Activated CD4-positive, CD25-positive, alpha-beta regulatory T cell treated with anti-CD3 and anti-CD28 coated beads, Interleukin-2, amount 50 U/mL, for 72 hours (primary cell): ENCODE data around the gene PRTFDC1.

ENCODE experiments used
- DNase-seq: peaks from one replicate; pipeline ENCODE4 v3.0.0; 2021

The PRTFDC1 gene

DNA sequence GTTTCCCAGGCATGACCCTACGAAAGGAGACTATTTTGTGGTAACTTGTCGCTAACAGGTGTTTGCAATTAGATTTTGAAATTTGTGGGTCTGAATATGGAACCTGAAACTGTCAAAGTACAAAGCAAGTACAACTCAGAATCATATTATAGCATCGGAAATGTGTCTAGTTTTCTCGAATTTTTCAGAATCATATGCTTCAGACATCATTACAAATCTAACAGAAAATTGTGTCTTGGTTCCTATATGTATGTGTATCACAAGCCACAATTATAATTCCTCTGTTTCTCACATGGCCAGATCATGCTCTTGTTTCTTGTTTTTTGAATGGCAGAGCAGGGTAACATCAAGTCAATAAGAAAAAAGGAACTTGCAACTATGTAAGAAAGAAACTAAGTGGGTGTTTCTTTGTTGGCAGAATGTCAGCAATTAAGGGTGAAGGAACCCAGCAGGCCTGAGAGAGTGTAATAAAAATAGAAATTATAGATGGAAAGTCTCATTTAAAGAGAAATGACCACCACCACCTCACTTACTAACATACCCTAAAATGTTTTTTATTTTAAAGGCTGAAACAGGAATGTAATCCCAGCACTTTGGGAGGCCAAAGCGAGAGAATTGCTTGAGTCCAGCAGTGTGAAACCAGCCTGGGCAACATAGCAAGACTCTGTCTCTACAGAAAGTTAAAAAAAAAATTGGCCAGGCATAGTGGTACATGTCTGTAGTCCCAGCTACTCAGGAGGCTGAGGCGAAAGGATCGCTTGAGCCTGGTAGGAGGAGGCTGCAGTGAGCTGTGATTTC, 51.3 kb downstream of the PRTFDC1 start:
- no peak for DNase-seq

DNA sequence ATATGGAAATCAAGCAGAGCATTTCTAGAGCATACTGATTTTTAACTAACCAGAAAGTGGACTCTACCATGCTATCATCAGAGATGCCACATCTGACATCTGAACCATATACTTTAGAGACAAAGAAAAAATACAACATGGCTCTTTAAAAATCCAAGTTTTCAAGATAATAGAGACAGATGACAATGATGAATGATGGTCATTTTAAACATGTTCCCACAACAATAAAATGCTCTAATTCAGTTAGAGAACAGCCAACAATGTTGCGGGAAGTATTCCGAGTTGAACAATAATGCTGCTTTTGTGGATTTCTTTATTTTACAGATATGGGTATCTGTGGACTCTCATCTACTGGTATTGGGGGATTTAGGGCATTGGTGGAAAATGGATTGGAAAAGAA, 52.8 kb downstream of the PRTFDC1 start:
- no peak for DNase-seq

DNA sequence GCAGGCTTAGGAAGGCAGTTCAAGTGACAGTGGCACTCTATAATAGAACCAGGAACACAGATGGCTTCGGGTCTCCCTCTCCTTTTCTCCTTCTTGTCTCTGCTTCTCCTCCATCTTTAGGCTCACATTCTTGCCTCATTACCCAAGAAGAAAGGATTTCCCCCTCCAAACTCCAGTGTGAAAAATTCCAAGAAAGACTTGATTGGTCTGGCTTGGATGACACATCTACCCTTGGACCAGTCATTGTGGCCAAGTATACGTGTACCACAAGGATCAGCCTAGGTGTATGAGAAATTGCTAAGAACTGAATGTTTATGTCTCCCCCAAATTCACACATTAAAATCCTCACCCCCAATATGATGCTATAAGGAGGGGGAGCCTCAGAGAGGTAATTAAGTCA, 53.9 kb downstream of the PRTFDC1 start:
- DNase-seq, result no peak

DNA sequence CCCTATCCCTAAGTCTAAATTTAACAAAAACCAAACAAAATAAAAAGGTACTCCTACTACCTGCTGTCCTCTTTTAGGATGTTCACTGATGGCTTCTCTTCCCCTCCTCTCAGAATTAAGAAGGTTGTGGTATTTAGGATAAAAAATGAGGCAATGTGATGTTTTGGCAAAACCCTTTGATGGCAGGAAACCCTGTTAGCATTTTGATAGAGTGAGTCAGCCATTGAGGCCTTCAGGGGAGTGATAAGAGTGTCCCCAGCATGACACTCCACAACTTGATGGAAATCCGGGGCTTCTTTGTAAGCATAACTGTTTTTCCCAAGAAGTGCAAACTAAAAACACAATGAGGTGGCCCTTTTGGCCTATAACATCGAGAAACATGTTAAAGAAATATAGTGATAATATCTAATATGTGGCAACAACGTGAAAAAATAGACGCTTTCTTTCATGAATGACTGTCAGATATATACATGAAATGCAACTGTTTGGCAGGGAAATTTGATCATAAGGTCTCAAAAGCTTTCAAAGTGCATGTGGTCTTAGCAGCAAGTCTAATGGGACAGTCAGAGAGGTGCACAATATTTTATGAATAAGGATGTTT, 55.0 kb downstream of the PRTFDC1 start:
- no peak for DNase-seq

DNA sequence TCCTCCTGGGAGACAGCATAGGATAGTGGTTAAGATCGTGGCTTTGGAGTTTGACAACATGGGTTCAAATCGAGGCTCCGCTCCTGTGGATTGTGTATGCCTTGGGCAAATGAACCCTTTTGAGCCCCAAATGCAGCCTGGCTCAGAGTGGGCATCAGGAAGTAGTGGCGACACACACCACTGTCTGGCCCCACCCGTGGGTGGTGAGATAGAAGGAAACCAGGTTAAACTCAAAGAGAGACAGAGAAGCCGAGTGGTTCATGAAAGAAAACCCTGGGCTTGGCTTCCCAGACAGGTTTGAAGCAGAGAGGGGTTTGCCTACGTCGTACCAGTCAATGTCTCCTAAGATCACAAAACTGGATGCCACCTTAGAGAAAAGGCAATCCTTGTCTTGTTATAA, 57.7 kb downstream of the PRTFDC1 start:
- no peak for DNase-seq

DNA sequence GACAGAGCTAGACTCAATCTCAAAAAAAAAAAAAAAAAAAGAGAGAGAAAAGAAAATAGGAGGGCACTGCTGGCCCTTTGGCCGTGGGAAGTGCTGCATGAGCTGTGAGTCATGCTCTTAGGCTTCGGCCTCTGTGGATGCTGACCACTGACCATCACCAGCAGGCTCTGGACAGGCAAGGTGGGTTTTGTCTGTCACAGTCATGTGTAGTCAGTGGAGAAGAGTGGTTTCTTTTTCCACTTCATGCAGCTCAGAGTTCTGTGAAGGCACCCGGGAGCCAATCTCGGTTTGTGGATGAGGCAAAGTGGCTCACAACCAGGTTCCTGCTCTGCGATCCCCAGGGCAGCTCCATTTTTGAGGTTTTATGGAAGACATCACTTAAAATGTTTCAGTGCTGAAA, 58.1 kb downstream of the PRTFDC1 start:
- no peak for DNase-seq

DNA sequence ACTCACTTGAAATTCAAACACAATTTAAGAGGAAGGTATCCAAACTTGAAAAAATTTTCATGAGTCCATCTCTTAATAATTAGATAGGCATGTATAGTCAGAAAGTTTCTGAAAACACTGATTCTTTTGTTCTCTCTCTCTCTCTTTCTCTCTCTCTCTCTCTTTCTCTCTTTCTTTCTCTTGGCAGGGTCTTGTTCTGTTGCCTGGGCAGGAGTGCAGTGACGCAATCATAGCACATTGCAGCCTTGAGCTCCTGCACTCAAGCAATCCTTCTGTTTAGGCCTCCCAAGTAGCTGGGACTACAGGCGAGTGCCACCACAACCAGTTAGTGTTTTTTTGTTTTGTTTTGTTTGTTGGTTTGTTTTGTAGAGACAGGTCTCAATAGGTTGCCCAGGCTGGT, 59.3 kb downstream of the PRTFDC1 start:
- no peak for DNase-seq

DNA sequence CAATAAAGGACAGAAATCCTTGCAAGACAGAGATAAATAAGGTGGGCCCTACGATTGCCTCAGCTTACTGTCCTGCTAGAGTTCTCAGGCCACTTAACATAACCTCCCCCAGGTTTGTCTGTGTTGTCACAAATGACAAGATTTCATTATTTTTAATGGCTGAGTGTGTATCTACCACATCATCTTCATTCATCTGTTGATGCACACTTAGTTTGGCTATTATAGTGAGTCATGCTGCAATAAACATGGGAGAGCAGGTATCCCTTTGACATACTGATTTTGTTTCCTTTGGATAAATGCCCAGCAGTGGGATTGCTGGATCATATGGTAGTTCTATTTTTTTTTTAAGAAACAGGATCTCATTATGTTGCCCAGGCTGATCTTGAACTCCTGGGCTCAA, 60.6 kb downstream of the PRTFDC1 start:
- DNase-seq, result no peak

DNA sequence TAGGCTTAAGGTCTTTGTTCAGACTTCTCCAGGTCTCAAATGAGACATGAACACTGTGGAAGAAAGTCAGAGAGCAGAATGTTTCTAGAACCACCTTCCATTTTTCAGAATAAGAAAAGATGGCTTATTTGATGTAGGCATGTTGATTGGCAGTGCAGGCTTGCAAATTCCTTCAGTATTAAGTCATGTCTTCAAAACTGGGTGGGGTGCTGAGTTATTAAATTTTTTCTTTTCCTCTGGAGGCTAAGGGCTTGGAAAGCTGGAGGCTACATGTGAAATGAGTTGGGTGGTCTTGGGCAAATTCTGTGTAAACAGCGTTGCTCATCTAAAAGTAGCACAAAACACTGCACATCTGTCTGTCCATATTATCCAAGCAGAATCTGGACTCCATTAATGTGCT, 62.8 kb downstream of the PRTFDC1 start:
- no peak for DNase-seq

DNA sequence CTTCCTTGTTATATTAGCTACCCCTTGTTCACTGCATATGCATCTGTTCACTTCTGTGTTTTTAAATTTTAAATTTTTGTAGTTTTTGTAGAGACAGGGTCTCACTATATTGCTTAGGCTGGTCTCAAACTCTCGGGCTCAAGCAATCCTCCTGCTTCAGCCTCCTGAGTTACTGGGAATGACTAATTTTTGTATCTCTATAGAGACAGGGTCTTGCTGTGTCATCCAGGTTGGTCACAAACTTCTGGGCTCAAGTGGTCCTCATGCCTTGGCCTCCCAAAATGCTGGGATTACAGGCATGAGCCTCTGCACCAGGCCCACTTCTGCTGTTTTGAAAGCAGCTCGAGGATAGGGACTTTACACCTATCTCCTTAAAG, 64.6 kb downstream of the PRTFDC1 start:
- no peak for DNase-seq

DNA sequence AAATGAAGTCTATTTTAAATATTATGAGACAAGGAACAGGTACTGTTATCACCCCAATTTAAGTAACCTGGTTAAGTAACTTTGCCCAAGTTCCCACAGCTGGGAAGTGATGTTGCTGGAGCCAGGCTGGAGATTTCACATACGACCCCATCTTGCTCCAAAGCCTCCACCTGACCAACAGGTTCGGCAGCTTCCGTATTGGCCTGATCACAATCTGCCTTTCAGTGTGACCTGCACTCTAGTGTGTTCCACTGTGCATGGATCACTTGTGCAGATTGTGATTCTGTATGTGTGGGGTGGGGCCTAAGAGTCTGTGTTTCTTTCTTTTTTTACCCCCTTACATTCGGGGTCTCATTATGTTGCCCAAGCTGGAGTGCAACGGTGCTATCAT, 66.1 kb downstream of the PRTFDC1 start:
- no peak for DNase-seq

DNA sequence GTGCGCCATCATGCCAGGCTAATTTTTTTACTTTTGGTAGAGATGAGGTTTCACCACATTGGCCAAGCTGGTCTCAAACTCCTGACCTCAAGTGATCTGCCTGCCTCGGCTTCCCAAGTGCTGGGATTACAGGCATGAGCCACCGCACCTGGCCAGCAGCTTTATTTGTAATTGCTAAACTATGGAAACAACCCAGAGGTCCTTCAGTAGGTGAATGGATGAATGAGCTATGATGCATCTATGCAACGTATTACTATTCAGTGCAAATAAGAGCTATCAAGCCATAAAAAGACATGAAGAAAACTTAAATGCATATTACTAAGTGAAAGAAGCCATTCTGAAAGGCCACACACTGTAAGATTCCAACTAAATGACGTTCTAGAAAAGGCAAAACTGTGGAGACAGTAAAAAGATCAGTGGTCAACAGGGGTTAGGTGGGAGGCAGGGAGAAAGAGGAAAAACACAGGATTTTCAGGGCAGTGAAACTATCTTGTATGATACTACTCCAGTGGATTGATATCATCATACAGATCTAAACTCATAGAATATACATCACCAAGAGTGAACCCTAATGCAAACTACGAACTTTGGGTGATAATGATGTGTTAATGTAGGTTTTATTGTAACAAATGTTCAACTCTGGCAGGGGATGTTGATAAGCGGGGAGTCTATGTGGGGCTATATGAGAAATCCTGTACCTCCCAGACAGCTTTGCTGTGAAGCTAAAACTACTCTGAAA, 66.7 kb downstream of the PRTFDC1 start:
- no peak for DNase-seq

DNA sequence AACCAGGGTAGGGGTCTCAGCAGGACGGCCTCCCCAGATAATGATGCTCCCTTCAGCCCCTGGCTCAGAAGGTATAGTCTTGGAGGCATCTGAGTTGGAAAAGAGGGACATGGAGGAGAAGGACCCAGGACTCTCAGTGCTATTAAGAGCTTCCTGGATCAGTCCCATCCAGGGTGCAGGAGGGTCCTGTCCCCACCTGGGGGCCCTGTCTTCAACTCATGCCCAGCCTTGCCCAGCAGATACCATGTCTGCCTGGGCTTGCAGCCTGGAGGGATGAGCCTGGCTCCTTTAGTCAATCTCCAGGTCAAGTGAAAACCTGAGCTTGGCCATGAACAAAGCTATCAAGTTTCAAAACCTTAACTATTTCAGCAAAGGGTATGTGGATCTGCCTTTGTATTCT, 67.6 kb downstream of the PRTFDC1 start:
- DNase-seq, result no peak

DNA sequence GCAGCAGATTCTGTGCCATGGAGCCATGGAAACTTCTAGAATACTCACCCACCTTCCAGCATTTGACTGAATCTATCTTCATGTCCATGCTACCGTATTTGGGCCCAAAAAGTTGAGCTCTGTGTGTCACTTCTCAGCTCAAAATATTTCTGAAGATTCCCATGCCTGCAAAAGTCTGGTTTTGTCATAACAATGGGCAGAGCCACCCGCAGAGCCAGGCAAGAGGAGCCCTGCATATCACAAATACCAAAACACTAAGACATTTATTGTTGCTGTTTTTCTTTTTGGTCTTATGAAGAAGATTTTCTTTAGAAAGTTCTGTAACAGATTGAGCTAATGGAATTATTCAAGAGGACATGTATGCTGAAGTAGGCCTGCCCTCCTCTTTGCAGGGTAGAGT, 68.1 kb downstream of the PRTFDC1 start:
- no peak for DNase-seq

DNA sequence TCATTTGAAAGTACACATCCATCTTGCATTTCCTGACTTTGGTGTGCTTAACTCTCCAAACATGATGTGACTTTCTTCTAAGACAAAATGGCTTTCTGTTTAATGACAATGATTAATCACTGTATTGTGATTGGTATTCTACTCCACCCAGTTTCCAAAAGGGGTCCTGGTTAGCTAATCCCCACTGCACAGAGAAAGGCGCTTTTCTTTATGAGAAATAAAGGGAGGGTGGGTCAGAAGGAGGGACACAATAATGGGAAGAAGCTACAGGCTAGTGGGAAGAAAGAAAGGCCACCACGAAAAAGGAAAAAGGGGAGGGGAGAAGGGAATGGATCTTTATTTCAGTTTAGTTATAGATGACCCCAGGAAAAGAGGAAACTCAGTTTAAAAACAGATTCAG, 69.2 kb downstream of the PRTFDC1 start:
- no peak for DNase-seq

DNA sequence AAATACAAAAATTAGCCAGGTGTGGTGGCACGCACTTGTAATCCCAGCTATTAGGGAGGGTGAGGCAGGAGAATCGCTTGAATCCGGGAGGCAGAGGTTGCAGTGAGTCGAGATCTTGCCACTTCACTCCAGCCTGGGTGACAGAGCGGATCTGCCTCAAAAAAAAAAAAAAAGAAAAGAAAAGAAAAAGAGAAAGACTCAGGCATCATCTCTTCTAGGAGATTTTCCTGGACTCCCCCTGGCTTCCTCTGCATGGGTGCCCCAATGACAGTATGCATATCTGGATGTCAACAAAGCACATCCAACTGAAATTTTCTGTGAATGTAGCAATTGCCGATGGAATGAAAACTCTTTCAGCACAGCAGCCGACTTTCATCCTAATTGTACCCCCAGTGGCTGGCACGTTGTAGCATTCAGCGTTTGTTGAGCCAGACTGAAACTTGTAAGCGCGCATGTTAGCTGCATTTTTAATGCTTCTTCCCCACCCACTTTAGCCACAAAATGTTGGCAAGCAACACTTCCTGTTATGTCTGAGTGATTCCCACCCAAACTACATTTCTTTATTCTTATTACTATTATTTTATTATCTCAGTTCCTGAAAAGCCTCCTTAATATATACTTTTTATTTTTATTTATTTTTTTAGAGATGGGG, 70.2 kb downstream of the PRTFDC1 start:
- no peak for DNase-seq

DNA sequence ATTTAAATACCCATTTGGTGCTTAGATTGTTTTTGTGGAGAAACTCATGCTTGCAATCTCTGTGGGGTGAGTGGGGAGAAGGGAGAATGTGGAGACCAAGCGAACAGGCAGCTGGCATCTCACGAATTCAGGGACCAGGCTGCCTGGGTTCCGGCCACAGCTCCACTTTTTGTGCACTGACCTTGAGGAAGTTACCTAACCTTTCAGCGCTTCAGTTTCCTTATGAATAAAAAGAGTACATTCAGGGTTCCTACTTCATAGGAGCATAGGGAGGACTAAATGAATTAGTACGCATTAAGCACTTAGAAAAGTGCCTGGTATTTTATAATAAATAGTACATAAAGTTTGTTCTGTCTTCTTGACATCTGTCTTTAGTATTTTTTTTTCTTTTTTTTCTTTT, 72.5 kb downstream of the PRTFDC1 start:
- no peak for DNase-seq

DNA sequence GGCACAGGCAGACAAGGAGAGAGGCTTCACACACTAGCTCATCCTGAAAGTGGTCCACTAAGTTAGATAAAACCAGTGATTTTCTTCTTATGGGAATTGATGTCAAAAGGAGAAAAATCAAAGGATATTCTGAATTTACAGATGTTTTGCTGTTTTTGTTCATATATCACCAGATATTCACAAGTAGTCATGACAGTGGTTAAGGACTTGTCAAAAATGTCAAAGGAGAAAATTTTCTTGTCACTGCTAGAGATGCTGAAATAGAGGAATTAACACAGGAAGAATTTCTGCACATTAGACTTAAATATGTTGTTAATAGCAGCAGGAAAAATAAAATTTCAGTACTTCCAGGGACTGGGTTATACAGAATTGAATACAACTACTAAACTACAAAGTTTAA, 78.3 kb downstream of the PRTFDC1 start:
- DNase-seq, result no peak

DNA sequence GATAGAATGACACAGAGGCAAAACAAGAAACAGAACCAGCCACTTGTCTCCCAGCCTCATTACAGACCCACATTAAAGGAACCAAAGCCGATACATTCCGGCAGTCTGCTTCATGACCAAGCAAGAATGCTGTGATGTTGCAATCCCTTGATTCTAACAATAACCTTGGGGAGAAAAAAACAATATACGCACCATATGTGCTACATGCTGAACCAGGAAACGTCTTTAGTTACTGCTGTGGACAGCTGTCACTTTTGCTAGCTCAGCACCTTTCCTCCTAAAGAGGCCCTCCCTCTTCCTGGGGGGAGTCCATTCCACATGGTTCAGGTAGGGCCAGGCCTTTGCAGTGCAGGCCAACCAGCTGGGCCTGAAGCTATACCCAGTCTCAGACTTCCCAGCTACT, 79.1 kb downstream of the PRTFDC1 start:
- no peak for DNase-seq

DNA sequence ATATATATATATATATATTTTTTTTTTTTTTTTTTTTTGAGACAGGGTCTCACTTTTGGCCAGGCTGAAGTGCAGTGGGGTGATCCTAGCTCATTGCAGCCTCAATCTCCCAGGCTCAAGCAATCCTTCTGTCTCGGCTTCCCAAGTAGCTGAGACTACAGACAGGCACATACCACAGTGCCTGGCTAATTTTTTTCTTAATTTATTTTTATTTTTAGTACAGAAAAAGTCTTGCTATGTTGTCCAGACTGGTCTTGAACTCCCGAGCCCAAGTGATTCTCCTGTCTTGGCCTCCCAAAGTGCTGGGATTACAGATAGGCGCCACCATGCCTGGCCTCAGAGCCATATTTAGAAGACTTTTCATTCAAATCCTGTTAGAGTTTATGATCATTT, 79.6 kb downstream of the PRTFDC1 start:
- no peak for DNase-seq

DNA sequence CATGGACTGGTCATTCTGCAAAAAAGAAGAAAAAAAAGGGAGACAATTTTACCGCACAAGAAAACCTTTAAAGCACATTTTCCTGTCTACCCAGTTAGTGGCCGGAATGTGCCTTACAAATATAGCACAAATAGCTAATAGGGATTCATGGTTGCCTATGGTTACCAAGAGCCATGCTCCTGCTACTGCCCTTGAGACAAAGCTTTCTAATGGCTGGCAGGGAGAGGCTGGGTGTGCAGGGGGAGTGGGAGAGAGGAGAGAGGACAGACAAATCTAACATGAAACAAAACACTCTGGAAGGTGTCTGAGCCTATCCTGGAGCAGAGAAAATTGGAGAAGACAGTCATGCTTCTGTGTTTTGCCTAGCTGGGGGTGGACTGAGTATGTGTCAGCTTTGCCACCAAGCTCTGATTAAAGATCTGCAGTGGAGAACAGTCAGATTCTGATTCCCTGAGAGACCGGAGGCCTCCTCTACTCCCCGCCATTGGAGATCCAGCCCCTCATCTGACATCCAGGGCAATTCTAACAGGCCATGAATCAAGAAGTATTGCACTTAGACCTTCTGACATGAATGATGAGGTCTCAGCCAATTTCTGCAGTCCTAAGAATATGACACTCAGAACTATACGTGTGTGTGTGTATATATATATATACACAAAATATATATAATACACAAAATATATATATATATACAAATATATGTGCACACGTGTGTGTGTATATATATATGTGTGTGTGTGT, 80.2 kb downstream of the PRTFDC1 start:
- DNase-seq, result no peak

DNA sequence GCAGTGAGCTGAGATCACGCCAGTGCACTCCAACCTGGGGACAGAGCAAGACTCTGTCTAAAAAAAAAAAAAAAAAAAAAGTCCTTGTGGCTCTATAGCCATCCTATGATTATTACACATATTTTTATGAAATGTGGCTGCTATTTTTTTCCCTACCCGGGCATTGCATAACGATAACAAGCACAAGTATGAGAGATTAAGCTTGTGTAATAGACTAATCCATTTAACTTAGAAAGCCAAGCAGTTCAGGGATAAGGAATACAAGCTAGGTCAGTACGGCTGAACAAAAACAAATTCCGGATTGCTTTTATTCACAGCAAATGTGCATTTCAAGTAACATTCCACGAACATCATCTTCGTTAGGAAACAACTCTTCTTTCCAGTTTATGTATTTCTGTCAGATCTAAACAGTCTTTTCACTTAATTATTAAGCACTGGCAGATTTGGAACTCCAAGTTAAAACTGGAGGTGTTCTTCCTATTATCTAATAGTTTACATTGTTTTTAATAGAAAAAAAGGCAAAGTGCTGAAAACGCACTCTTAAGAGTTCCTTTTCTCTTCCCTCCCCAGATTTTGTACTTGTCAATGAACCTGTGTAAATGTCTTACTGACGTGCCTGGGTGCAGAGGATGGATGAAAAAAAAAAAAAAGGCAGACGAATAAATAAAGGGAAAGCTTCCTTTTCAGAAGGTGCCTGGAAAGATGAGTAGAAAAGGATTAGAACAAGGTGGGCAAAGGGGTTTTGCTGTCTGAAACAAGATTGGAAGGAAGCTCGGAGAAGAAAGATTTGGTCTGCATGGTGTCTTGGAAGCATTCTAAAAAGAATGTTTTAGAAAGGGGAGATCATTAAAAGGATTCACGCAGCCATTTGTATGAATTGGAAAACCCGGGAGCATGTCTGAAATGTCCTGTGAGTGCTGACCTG, 81.1 kb downstream of the PRTFDC1 start:
- DNase-seq, result no peak
